C4-2B (cell line): ENCODE measurements around the gene PKM.
A peak's percentile ranks its signal among the peaks of the same experiment; 100 is the strongest.

ENCODE experiments used
- H3K27ac ChIP-seq: fragments of 450-650 bp; 2 replicates; pipeline ENCODE4 v1.5.1; 2017
- ZFX ChIP-seq: fragments of 450-650 bp; IDR thresholded peaks from 2 replicates; pipeline ENCODE4 v1.6.1; 2017
- TF ChIP-seq, protein P1 (sequence below): fragments of 450-650 bp; conservative IDR thresholded peaks from 2 replicates; pipeline ENCODE4 v1.5.1; 2017; ENCODE audit warnings: mild to moderate bottlenecking

Gene PKM

GRCh38 chr15:72222393-72222792, 8.6 kb downstream of the PKM start:
- TF ChIP-seq, protein P1, sequence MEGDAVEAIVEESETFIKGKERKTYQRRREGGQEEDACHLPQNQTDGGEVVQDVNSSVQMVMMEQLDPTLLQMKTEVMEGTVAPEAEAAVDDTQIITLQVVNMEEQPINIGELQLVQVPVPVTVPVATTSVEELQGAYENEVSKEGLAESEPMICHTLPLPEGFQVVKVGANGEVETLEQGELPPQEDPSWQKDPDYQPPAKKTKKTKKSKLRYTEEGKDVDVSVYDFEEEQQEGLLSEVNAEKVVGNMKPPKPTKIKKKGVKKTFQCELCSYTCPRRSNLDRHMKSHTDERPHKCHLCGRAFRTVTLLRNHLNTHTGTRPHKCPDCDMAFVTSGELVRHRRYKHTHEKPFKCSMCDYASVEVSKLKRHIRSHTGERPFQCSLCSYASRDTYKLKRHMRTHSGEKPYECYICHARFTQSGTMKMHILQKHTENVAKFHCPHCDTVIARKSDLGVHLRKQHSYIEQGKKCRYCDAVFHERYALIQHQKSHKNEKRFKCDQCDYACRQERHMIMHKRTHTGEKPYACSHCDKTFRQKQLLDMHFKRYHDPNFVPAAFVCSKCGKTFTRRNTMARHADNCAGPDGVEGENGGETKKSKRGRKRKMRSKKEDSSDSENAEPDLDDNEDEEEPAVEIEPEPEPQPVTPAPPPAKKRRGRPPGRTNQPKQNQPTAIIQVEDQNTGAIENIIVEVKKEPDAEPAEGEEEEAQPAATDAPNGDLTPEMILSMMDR: no peak
- TF ChIP-seq ZFX: no peak
- peak overlapping the region; percentile 29 for H3K27ac ChIP-seq

GRCh38 chr15:72220687-72221086, 10.3 kb downstream of the PKM start:
- H3K27ac ChIP-seq: no peak overlapping the region
- no peak for TF ChIP-seq ZFX
- TF ChIP-seq, protein P1: no peak

DNA sequence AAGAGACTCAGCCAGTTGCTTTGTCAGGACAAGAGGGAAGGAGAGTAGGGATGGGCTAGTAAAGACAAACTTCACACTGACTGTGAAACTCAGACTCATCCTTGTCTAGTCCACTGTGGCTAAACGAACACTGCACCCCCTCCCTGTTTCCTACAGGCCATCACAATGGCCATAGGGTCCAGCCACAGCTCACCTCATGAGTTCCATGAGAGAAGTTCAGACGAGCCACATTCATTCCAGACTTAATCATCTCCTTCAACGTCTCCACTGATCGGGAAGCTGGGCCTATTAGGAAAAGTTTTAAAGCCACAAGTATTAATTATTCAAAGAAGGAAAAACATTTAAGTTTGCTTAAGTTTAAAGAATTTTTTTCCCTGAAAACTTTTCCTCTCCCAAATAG, 13.8 kb downstream of the PKM start:
- H3K27ac ChIP-seq: no peak overlapping the region
- TF ChIP-seq, protein P1: no peak
- TF ChIP-seq ZFX: no peak

DNA sequence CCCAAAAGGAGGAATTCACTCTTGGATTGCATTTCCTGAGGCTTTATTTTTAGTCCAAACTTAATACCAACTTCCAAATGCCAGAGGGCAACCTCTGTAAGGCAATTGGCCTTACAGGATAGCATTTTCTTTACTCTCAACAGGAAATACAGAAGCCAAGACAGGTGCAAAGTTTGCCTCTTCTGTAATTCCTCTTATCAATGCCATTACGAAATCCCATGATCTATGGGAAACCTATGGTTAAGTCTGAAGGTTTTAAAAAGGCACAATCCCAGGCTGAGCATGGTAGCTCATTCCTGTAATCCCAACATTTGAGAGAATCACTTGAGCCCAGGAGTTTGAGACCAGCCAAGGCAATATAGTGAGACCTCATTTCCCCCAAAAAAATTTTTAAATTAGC, 14.9 kb downstream of the PKM start:
- TF ChIP-seq, protein P1: no peak
- no peak for TF ChIP-seq ZFX
- no peak overlapping the region for H3K27ac ChIP-seq

GRCh38 chr15:72207558-72208085, 23.4 kb downstream of the PKM start:
- H3K27ac ChIP-seq: no peak overlapping the region
- no peak for TF ChIP-seq ZFX
- TF ChIP-seq, protein P1: no peak

DNA sequence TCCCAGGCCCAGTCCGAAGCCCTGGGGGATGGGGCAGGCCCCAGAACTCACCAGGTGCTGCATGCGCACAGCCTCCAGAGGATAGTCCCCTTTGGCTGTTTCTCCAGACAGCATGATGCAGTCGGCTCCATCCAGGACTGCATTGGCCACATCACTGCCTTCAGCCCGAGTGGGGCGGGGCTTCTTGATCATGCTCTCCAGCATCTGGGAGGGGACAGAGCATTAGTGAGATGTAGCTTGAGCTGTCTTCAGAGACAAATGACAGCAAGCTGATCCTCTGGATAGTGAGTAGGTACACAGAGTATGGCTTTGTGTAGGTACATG, 24.4 kb downstream of the PKM start:
- H3K27ac ChIP-seq: no peak overlapping the region
- TF ChIP-seq, protein P1: no peak
- TF ChIP-seq ZFX: no peak

DNA sequence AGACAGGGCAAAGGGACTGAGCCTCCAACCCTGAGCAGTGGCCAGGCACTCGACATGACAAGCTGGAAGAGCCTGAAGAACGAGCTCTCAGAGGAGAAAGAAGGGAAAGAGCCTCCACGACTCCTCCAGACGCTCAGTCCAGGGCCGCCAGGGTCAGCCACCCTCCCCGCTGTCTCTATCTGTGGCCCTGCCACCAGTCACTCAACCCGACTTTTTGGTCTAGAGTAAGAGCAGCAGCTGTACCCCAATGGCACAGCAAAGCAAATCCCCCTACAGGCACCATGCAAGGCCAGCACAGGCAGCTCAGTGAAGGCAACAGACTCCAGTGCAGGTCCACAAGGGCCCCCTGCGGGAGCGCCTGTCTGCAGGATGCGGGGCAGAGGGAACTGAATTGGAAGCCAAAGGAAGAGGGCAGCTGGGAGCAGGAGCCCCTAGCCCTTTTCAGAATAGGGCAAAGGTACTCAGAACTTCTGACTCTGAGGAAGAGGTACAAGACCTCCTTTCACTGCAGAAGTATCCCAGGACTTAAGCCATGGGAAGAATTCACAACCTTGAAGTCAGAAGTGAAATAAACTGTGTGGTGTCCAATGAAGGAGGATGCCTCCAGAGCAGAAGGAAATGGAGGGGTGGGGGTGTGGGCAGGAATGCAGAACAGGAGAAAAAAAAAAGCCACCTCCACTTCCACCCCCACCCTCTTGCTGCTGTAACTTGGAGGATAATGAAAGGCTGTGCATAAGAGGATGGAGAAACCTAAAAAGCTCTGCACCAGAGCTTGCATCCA, 24.9 kb downstream of the PKM start:
- no peak overlapping the region for H3K27ac ChIP-seq
- TF ChIP-seq, protein P1: no peak
- no peak for TF ChIP-seq ZFX
